ENCODE measurements around the gene HAPSTR1. TPM values are rescaled to one million over a fixed set of nuclear protein-coding genes. Genes with fewer than 3 reads are reported as not detected.

Gene HAPSTR1
- total and polyA plus RNA-seq, 8 donors, result 6.0 to 35.5 (median 21.1) TPM

DNA sequence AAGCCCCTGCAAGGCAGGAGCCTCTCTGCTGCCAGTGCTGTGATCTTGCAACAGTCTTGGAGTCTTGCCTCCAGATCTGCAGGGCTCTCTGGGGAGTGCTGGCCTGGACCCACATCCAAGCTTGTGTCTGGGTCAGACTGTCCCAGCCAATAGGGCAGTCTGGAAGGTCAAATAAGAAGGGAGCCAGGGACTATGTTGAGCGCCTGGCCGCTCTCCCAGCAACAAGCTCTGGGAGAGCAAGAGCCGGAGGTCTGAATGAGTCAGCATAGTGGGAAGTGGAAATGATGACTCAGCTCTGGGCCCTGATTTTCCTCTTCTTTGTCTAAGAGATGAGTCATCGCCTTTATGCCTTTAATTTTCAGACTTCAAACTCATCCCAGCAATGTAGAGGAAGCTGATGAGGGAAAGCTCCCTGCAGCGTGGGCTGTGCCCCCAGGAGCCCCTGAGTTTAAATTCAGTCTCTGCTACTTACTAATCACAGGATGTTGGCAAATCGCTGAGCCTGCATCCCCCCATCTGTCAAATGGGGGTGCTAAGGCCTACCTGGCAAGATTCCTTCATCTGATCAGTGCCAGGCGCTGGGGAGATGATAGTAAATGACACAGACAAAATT is 43.6 kb upstream of the HAPSTR1 start:
- Histone ChIP-seq H3K4me1 (peaks cover 0 to 3% (median 0%) of the 10 kb centered on the region in 3 donors), H3K9me3 (no peaks in the 10 kb centered on the region), H3K27ac (peak overlapping the region in 2 of 4 donors; percentile 39 to 56), H3K36me3 (no peaks in the 10 kb centered on the region), H3K27me3 (no peaks in the 10 kb centered on the region), H3K4me3 (no peak overlapping the region)
- TF ChIP-seq, protein P1, sequence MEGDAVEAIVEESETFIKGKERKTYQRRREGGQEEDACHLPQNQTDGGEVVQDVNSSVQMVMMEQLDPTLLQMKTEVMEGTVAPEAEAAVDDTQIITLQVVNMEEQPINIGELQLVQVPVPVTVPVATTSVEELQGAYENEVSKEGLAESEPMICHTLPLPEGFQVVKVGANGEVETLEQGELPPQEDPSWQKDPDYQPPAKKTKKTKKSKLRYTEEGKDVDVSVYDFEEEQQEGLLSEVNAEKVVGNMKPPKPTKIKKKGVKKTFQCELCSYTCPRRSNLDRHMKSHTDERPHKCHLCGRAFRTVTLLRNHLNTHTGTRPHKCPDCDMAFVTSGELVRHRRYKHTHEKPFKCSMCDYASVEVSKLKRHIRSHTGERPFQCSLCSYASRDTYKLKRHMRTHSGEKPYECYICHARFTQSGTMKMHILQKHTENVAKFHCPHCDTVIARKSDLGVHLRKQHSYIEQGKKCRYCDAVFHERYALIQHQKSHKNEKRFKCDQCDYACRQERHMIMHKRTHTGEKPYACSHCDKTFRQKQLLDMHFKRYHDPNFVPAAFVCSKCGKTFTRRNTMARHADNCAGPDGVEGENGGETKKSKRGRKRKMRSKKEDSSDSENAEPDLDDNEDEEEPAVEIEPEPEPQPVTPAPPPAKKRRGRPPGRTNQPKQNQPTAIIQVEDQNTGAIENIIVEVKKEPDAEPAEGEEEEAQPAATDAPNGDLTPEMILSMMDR (IDR thresholded peaks at IDR 0.05), result no peak
- DNase-seq (peak; percentile 69 to 88 (median 84)), ATAC-seq (peak; percentile 97 to 99 (median 98)), FAIRE-seq (no peak)
- intact Hi-C loops (cut with DNase I), result no loop called here
- 36 to 40% methylated on average over 7 of the region's 7 CpGs for WGBS, 2 donors

DNA sequence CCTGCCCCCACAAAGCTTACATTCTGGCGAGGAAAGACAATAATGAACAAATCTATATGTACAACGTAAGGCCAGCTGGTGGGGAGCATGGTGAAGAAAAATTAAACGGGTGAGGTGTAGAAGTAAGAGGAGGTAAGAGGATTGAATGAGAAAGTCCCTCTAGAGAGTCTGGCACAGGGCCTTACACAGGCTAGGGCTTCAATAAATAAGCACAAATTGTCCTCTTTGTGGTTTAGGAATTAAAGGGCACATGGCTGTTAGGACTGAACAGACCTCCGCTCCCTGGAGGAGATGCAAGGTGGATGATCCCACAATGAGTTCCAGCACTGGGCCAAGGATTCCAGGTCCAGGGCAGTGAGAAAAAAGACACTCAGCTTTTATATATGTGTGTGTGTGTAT is 43.1 kb upstream of the HAPSTR1 start:
- Histone ChIP-seq H3K36me3 (no peaks in the 10 kb centered on the region), H3K9me3 (no peaks in the 10 kb centered on the region), H3K4me1 (peaks cover 0 to 3% (median 0%) of the 10 kb centered on the region in 3 donors), H3K27ac (peak overlapping the region in 2 of 4 donors; percentile 37 to 52), H3K27me3 (no peaks in the 10 kb centered on the region), H3K4me3 (no peak overlapping the region)
- WGBS, 2 donors, result 87 to 94% methylated on average over 4 of the region's 4 CpGs
- ATAC-seq, result no peak
- intact Hi-C loops (cut with DNase I), result no loop called here
- TF ChIP-seq, protein P1 (IDR thresholded peaks at IDR 0.05), result no peak
- no peak for DNase-seq
- FAIRE-seq, result no peak

DNA sequence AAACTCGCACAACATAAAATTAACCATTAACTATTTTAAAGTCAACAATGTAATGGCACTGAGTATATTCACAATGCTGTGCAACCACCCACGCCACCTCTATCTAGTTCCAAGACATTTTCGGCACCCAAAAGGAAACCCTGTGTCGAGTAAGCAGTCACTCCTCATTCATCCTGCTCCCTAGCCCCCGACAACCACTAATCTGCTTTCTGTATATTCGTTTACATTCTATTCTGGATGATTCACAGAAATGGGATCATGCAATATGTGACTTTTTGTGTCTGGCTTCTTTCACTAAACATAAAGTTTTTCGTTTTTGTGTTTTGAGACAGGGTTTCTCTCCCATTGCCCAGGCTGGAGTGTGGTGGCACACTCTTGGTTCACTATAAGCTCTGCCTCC is 42.2 kb upstream of the HAPSTR1 start:
- no peaks in the 10 kb centered on the region for H3K27me3 ChIP-seq
- WGBS, 2 donors, result 73 to 77% methylated on average over 7 of the region's 7 CpGs
- intact Hi-C loops (cut with DNase I), result no loop called here
- no peak for FAIRE-seq
- DNase-seq, result no peak
- H3K4me1 ChIP-seq, result peaks cover 0 to 3% (median 0%) of the 10 kb centered on the region in 3 donors
- no peaks in the 10 kb centered on the region for H3K36me3 ChIP-seq
- no peak overlapping the region for H3K27ac ChIP-seq
- H3K4me3 ChIP-seq, result no peak overlapping the region
- H3K9me3 ChIP-seq, result no peaks in the 10 kb centered on the region
- TF ChIP-seq, protein P1 (IDR thresholded peaks at IDR 0.05), result no peak
- ATAC-seq, result no peak

DNA sequence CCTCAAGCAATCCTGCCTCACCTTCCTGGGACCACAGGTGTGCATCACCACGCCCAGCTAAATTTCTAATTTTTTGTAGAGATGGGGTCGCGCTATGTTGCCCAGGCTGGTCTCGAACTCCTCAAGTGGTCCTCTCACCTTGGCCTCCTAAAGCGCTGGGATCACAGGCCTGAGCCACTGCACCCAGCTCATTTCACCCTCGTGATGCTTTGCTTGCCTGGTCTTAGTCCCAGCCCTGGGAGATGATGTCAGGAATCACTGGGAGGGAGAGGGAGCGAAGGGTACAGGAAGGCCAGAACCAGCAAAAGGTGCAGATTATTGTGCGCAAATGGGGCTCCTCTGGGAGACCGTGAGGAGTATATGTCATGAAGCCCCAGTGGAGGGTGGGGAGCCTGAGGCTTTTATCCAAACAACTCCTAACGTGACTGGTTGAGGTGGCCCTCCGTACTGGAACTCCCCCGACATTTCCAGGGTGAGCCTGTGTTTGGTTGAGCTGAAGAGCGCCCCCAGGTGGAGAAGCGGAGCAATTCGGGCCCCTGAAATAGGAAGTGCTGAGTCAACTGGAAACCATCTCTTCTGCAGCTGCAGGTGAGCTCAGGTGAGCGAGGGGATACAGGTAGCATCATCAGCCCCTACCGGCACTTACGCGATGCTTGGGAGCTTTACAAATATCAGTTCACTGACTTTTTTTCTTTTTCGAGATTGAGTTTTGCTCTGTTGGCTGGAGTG is 41.2 kb upstream of the HAPSTR1 start:
- Histone ChIP-seq H3K27ac (no peak overlapping the region), H3K36me3 (no peaks in the 10 kb centered on the region), H3K9me3 (no peaks in the 10 kb centered on the region), H3K4me1 (peaks cover 0 to 3% (median 0%) of the 10 kb centered on the region in 3 donors), H3K4me3 (no peak overlapping the region), H3K27me3 (no peaks in the 10 kb centered on the region)
- intact Hi-C loops (cut with DNase I), result no loop called here
- WGBS, 2 donors, result 66 to 69% methylated on average over 20 of the region's 20 CpGs
- no peak for FAIRE-seq
- DNase-seq, result no peak
- no peak for ATAC-seq
- TF ChIP-seq, protein P1 (IDR thresholded peaks at IDR 0.05), result peak in 1 of 4 donors; percentile 14

All from pancreas (tissue), 10 donors.